Germinal center (tissue), 1 donor: ENCODE data around the gene TRRAP.

Experiments
- DNase-seq: peaks from one replicate; pipeline ENCODE4 v3.0.0; 2012; ENCODE audit warnings: mixed read lengths, low spot score

Gene TRRAP

DNA sequence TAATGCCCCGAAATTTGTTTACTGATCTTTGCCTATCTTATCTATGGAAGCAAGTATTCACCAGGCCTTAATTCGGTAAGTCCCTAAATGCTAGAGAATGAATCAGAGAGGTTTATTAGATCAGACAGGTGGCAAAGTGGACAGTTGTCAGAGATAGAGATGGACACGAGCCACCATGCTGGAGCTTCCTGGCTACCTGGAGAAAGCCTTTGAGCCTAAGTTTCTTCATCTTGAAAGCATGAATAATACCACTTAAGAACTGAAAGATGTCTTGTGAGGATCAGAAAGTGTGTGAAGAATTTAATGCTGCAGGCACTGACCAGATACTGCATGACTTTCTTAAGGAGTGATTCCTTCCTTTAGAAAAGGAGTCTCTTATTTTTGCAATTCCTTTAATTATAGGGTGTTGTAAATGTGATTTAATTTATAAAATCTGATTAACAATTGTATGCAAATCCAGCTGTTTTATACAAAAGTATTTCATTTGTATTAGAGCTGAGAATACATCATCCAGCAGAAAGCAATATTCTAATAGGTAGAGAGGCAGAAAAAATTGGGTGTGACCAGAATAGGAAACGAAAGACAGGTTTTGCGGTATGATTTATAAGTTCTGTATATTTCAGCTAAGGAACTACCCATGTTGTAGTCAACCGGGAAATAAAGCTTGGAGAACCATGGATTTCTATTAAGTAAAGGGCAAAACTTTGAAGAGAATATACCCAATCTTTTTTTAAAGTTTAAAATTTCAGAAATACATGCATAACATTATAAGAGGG is 182.9 kb downstream of the TRRAP start:
- no peak for DNase-seq
